Testis (tissue), 2 donors: ENCODE measurements around the gene ATRIP.

ENCODE experiments used
- POLR2A ChIP-seq: fragments of 450-650 bp; IDR thresholded peaks from one replicate; pipeline ENCODE4 v1.6.1; 2017; ENCODE audit warnings: antibody characterized with exemption, mild to moderate bottlenecking, moderate library complexity
- TF ChIP-seq, protein P1 (sequence below), 3 experiments: fragments of 450-650 bp in 2 of 3; fragments of 200-600 bp in 1 of 3; sonication (generic) in 1 of 3; IDR thresholded peaks; one replicate each; pipeline ENCODE4 v1.5.1; 2016 to 2019; ENCODE audit warnings: antibody characterized with exemption in 3 of 3, mild to moderate bottlenecking in 2 of 3, moderate library complexity in 1 of 3

DNA sequence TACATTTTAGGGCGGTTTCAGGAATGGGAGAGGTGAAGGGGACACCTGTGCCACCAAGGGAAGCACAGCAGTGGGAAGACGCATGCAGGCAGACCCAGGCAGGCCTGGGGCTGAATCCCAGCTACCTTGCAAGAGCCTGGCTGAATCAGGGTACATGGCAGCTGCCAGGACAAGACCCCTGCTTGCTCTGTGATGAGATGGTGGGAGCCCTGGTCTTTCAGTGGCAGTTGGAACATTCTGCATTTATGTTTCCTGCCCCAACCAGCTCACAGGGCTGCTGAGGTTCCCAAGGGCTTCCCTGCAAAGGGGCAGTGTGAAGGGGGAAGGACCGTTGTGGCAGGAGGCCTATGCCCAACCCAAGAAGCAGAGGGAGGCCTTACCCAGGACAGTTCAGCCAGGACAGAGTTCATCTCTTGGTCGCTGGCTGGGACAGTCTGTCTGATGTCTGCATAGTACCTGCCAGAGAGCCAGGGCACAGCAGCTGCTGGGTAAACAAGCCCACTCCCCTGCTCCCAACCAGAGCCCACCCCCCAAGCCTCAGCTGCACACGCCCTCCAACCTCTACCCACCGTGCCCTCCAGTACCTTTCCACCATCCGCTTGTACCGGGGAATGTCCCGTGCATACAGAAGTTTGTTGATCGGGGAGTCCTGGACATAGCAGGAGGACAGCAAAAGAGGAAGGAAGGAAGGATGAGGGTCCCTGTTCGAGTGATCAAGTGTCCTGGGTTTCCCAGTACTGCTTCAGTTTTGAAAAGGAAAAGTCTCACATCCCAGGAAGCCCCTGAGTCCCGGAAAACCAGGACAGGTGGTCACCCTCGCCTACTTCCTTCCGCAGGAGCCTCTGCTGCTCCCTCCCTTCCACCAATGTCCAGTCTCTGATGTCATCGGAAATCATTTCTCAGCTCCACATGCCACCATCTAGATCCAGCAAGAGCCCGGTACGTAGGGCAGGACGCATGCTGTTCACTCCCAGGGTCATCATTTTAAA, 39.8 kb upstream of the ATRIP start:
- TF ChIP-seq, protein P1, sequence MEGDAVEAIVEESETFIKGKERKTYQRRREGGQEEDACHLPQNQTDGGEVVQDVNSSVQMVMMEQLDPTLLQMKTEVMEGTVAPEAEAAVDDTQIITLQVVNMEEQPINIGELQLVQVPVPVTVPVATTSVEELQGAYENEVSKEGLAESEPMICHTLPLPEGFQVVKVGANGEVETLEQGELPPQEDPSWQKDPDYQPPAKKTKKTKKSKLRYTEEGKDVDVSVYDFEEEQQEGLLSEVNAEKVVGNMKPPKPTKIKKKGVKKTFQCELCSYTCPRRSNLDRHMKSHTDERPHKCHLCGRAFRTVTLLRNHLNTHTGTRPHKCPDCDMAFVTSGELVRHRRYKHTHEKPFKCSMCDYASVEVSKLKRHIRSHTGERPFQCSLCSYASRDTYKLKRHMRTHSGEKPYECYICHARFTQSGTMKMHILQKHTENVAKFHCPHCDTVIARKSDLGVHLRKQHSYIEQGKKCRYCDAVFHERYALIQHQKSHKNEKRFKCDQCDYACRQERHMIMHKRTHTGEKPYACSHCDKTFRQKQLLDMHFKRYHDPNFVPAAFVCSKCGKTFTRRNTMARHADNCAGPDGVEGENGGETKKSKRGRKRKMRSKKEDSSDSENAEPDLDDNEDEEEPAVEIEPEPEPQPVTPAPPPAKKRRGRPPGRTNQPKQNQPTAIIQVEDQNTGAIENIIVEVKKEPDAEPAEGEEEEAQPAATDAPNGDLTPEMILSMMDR (IDR thresholded peaks at IDR 0.05), result no peak
- no peak for TF ChIP-seq POLR2A
